ENCODE results near the gene ZNF750. TPM values are rescaled to one million over a fixed set of nuclear protein-coding genes. Genes with fewer than 3 reads are reported as not detected.

ZNF750 gene
- total and polyA plus RNA-seq, 2 of the 13 experiments (the other 11 are each of a cell fraction or from before 2014, with no cell fraction given), result not detected

GRCh38 chr17:82881900-82882714 is 42.3 kb upstream of the ZNF750 start (continued):
- TF ChIP-seq ZBTB40 (IDR thresholded peaks at IDR 0.05) (no peak), ZBTB40 (CRISPR knock-in tag; IDR thresholded peaks at IDR 0.05) (no peak), CEBPG (CRISPR knock-in tag; IDR thresholded peaks at IDR 0.05) (peak; percentile 52; the same call in 1 of the 2 replicates), ZNF562 (CRISPR knock-in tag; IDR thresholded peaks at IDR 0.05; ENCODE audit: borderline replicate concordance) (no peak), MED13 (CRISPR knock-in tag; IDR thresholded peaks at IDR 0.05) (no peak), RELA (CRISPR knock-in tag; IDR thresholded peaks at IDR 0.05) (no peak), ZNF496 (CRISPR knock-in tag; IDR thresholded peaks at IDR 0.05; ENCODE audit: insufficient replicate concordance) (no peak), HOXA9 (CRISPR knock-in tag; IDR thresholded peaks at IDR 0.05; ENCODE audit: borderline replicate concordance) (no peak), ASH2L (IDR thresholded peaks at IDR 0.05; ENCODE audit: insufficient read length, low read depth, low read length) (peak; percentile 24), ZNF652 (CRISPR knock-in tag; IDR thresholded peaks at IDR 0.05; ENCODE audit: borderline replicate concordance, low read depth) (no peak), ZFP36L2 (CRISPR knock-in tag; IDR thresholded peaks at IDR 0.05) (no peak), TGIF2 (CRISPR knock-in tag; IDR thresholded peaks at IDR 0.05) (no peak), ZFP1 (CRISPR knock-in tag; IDR thresholded peaks at IDR 0.05) (0 out of 2 replicates have a peak, but pooled peaks have one; percentile 42), ZNF296 (CRISPR knock-in tag; conservative IDR thresholded peaks at IDR 0.05) (no peak), BCL3 (CRISPR knock-in tag; IDR thresholded peaks at IDR 0.05) (0 out of 2 replicates have a peak, but pooled peaks have one; percentile 52), RFXAP (CRISPR knock-in tag; IDR thresholded peaks at IDR 0.05; ENCODE audit: borderline replicate concordance) (no peak), MTA1 (CRISPR knock-in tag; IDR thresholded peaks at IDR 0.05; ENCODE audit: borderline replicate concordance) (peak; percentile 84; the same call in 1 of the 2 replicates), ZNF556 (CRISPR knock-in tag; IDR thresholded peaks at IDR 0.05; ENCODE audit: borderline replicate concordance) (peak; percentile 29; the same call in 1 of the 2 replicates), MYC (CRISPR knock-in tag; IDR thresholded peaks at IDR 0.05; ENCODE audit: borderline replicate concordance) (no peak), ZNF431 (CRISPR knock-in tag; IDR thresholded peaks at IDR 0.05; ENCODE audit: borderline replicate concordance, low read depth) (no peak), ZNF326 (CRISPR knock-in tag; IDR thresholded peaks at IDR 0.05; ENCODE audit: borderline replicate concordance) (no peak)
